Keratinocyte (primary cell): ENCODE measurements around the gene RNF123. TPM values are rescaled to one million over a fixed set of nuclear protein-coding genes. Genes with fewer than 3 reads are reported as not detected.

Experiments used
- DNase-seq: peaks from one replicate; pipeline ENCODE4 v3.0.0-alpha.2; 2011; ENCODE audit warnings: low read depth, missing footprints, low spot score
- FAIRE-seq: peaks from 2 replicates; lab custom pipeline; 2011; peaks lifted over from hg19 to GRCh38; lab: Jason Lieb, UNC
- H2AFZ ChIP-seq: 2 replicates; pipeline ENCODE4 v1.6.0; 2012; ENCODE audit warnings: low read length, control low read depth, inconsistent platforms; ENCODE audit not compliant: control insufficient read depth
- H3K27ac ChIP-seq: 2 replicates; pipeline ENCODE4 v1.5.1; 2011; ENCODE audit warnings: low read length; ENCODE audit not compliant: control insufficient read depth, insufficient read depth
- H3K27me3 ChIP-seq: 3 replicates; pipeline ENCODE4 v1.6.0; 2011; ENCODE audit warnings: low read length; ENCODE audit not compliant: control insufficient read depth, insufficient read depth; ENCODE audit errors: extremely low read depth
- H3K36me3 ChIP-seq, 2 experiments: 2 replicates in 1 of 2; 3 replicates in 1 of 2; pipeline ENCODE4 v1.5.1; 2011; ENCODE audit warnings: low read length in 2 of 2, mild to moderate bottlenecking in 1 of 2; ENCODE audit not compliant: control insufficient read depth in 2 of 2, insufficient read depth in 2 of 2; ENCODE audit errors: extremely low read depth in 1 of 2
- H3K4me1 ChIP-seq: 3 replicates; pipeline ENCODE4 v1.5.1; 2011; ENCODE audit warnings: low read length; ENCODE audit not compliant: control insufficient read depth, insufficient read depth; ENCODE audit errors: extremely low read depth
- H3K4me2 ChIP-seq: 3 replicates; pipeline ENCODE4 v1.6.0; 2011; ENCODE audit warnings: low read depth, low read length; ENCODE audit not compliant: control insufficient read depth, insufficient read depth; ENCODE audit errors: extremely low read depth
- H3K4me3 ChIP-seq, 3 experiments: fragments of 200-600 bp in 1 of 3; sonication (generic) in 1 of 3; 2 replicates in 2 of 3; 3 replicates in 1 of 3; pipeline ENCODE4 v1.5.1; 2011 to 2016; ENCODE audit warnings: low read length in 3 of 3, mild to moderate bottlenecking in 3 of 3, control low read depth in 2 of 3, inconsistent platforms in 1 of 3, low read depth in 1 of 3, mixed read lengths in 1 of 3, mixed run types in 1 of 3, moderate library complexity in 1 of 3; ENCODE audit not compliant: control insufficient read depth in 2 of 3, insufficient read depth in 2 of 3; ENCODE audit errors: extremely low read depth in 1 of 3
- H3K79me2 ChIP-seq: 2 replicates; pipeline ENCODE4 v1.6.0; 2012; ENCODE audit warnings: low read length; ENCODE audit not compliant: control insufficient read depth, insufficient read depth
- H3K9ac ChIP-seq: 3 replicates; pipeline ENCODE4 v1.6.0; 2011; ENCODE audit warnings: low read length; ENCODE audit not compliant: control insufficient read depth, insufficient read depth; ENCODE audit errors: extremely low read depth
- H3K9me1 ChIP-seq: 3 replicates; pipeline ENCODE4 v1.6.0; 2011; ENCODE audit warnings: low read length; ENCODE audit not compliant: control insufficient read depth, insufficient read depth; ENCODE audit errors: extremely low read depth
- H3K9me3 ChIP-seq: 2 replicates; pipeline ENCODE4 v1.5.1; 2012; ENCODE audit warnings: low read depth, low read length; ENCODE audit not compliant: control insufficient read depth
- H4K20me1 ChIP-seq: 3 replicates; pipeline ENCODE4 v1.6.0; 2011; ENCODE audit warnings: low read length; ENCODE audit not compliant: control insufficient read depth, insufficient read depth; ENCODE audit errors: extremely low read depth
- EZH2 ChIP-seq: IDR thresholded peaks from one replicate; pipeline ENCODE4 v1.6.1; 2012; ENCODE audit warnings: inconsistent platforms, mild to moderate bottlenecking, low read length, moderate library complexity
- dilution Hi-C: fragments of 300-500 bp; cut with MboI; formaldehyde crosslinking; loops from one replicate; pipeline ENCODE4 v1.7.0; 2020; ENCODE audit warnings: low sequenced_read_pairs; ENCODE audit not compliant: extremely low pct_ligation_motif_present
- polyA plus RNA-seq, 5 experiments: library from polyadenylated mRNA; depleted of rRNA in 3 of 5; stranded (reverse) in 3 of 5; stranded (forward) in 1 of 5; unstranded in 1 of 5; fragments of >200 nt; gene quantifications; 1 replicate in 1 of 5; 2 replicates in 3 of 5; 3 replicates in 1 of 5; pipeline versions ENCODE4 v1.2.1 to v1.2.3, GENCODE V29; 2011 to 2012; ENCODE audit warnings: missing spikeins in 2 of 5, low read depth in 1 of 5, low replicate concordance in 1 of 5
- TF ChIP-seq, protein P1 (sequence below), 3 experiments: IDR thresholded peaks in 1 of 3; conservative IDR thresholded peaks in 1 of 3; optimal IDR thresholded peaks in 1 of 3; 2 replicates in 2 of 3; 3 replicates in 1 of 3; pipeline versions ENCODE3 to v1.5.1; 2011; ENCODE audit warnings: low read length in 3 of 3, mild to moderate bottlenecking in 3 of 3, moderate library complexity in 2 of 3, control low read depth in 1 of 3, inconsistent platforms in 1 of 3; ENCODE audit not compliant: insufficient read depth in 2 of 3; ENCODE audit errors: extremely low read depth in 1 of 3

RNF123 gene
- polyA plus RNA-seq, 1 donor (not counting 4 experiments of a cell fraction or from before 2014, with no cell fraction given): 18.1 TPM

DNA sequence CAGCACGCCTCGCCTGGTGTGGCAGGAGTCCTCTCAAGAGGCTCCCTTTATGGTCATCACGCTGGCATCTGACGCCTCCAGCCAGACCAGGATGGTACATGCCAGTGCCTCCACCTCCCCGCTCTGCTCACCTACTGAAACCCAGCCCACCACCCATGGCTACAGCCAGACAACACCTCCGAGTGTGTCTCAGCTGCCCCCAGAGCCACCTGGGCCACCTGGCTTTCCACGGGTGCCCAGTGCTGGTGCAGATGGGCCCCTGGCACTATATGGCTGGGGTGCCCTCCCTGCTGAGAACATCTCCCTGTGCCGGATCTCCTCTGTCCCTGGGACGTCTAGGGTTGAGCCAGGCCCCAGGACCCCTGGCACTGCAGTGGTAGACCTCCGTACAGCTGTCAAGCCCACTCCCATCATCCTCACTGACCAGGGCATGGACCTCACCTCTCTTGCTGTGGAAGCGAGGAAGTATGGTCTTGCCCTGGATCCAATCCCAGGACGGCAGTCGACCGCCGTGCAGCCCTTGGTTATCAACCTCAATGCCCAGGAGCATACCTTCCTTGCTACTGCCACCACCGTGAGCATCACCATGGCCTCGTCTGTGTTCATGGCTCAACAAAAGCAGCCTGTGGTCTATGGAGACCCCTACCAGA is 35.1 kb upstream of the RNF123 start:
- TF ChIP-seq EZH2: no peak
- TF ChIP-seq, protein P1, sequence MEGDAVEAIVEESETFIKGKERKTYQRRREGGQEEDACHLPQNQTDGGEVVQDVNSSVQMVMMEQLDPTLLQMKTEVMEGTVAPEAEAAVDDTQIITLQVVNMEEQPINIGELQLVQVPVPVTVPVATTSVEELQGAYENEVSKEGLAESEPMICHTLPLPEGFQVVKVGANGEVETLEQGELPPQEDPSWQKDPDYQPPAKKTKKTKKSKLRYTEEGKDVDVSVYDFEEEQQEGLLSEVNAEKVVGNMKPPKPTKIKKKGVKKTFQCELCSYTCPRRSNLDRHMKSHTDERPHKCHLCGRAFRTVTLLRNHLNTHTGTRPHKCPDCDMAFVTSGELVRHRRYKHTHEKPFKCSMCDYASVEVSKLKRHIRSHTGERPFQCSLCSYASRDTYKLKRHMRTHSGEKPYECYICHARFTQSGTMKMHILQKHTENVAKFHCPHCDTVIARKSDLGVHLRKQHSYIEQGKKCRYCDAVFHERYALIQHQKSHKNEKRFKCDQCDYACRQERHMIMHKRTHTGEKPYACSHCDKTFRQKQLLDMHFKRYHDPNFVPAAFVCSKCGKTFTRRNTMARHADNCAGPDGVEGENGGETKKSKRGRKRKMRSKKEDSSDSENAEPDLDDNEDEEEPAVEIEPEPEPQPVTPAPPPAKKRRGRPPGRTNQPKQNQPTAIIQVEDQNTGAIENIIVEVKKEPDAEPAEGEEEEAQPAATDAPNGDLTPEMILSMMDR (optimal IDR thresholded peaks at IDR 0.05 in 1 of 3, IDR thresholded peaks at IDR 0.05 in 1 of 3, conservative IDR thresholded peaks at IDR 0.05 in 1 of 3; ENCODE audit: extremely low read depth in 1 of 3, insufficient read depth in 2 of 3, low read length in 3 of 3): no peak
- dilution Hi-C loops: loop anchor here (25.0 kb wide), 1 partner anchor 92 kb away; the partner anchor contains the start of gene BSN
- Histone ChIP-seq H3K27ac (no peak overlapping the region), H3K27me3 (peaks cover 25% of the 10 kb centered on the region), H3K9me3 (no peaks in the 10 kb centered on the region), H3K4me2 (no peak overlapping the region), H2AFZ (no peak overlapping the region), H3K9ac (no peak overlapping the region), H3K4me3 (no peak overlapping the region), H3K9me1 (no peaks in the 10 kb centered on the region), H4K20me1 (no peaks in the 10 kb centered on the region), H3K79me2 (no peaks in the 10 kb centered on the region), H3K4me1 (peaks cover 3% of the 10 kb centered on the region), H3K36me3 (no peaks in the 10 kb centered on the region)
- FAIRE-seq (no peak), DNase-seq (no peak)

DNA sequence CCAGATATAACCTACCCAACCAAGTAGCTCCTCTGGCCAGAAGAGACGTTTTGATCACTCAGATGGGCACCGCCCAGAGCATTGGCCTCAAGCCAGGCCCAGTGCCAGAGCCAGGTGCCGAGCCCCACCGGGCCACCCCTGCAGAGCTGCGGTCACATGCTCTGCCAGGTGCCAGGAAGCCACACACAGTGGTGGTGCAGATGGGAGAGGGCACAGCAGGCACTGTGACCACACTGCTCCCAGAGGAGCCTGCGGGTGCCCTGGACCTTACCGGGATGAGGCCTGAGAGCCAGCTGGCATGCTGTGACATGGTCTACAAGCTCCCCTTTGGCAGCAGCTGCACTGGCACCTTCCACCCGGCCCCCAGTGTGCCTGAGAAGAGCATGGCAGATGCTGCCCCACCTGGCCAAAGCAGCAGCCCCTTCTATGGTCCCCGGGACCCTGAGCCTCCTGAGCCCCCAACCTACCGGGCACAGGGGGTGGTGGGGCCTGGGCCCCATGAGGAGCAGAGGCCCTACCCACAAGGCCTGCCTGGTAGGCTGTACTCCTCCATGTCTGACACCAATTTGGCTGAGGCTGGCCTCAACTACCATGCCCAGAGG is 34.3 kb upstream of the RNF123 start:
- no peak for TF ChIP-seq EZH2
- TF ChIP-seq, protein P1 (optimal IDR thresholded peaks at IDR 0.05 in 1 of 3, IDR thresholded peaks at IDR 0.05 in 1 of 3, conservative IDR thresholded peaks at IDR 0.05 in 1 of 3; ENCODE audit: extremely low read depth in 1 of 3, insufficient read depth in 2 of 3, low read length in 3 of 3): no peak
- H3K9me3 ChIP-seq: no peaks in the 10 kb centered on the region
- no peaks in the 10 kb centered on the region for H4K20me1 ChIP-seq
- H3K27me3 ChIP-seq: peaks cover 25% of the 10 kb centered on the region
- H3K79me2 ChIP-seq: no peaks in the 10 kb centered on the region
- H3K36me3 ChIP-seq: no peaks in the 10 kb centered on the region
- no peak overlapping the region for H3K4me2 ChIP-seq
- DNase-seq (no peak), FAIRE-seq (no peak)
- H3K27ac ChIP-seq: no peak overlapping the region
- no peaks in the 10 kb centered on the region for H3K9me1 ChIP-seq
- no peak overlapping the region for H3K4me3 ChIP-seq
- H3K4me1 ChIP-seq: no peaks in the 10 kb centered on the region
- H3K9ac ChIP-seq: no peak overlapping the region
- no peak overlapping the region for H2AFZ ChIP-seq
- dilution Hi-C loops: loop anchor here (25.0 kb wide), 1 partner anchor 93 kb away; the partner anchor contains the start of gene BSN
